GM13977 (cell line): ENCODE data around the gene NOC2L.

Experiments used
- DNase-seq: peaks from one replicate; pipeline ENCODE4 v3.0.0; 2012; ENCODE audit warnings: low spot score
- in situ Hi-C: fragments of 300-500 bp; cut with MboI; formaldehyde crosslinking; loops from one replicate; pipeline ENCODE4 v1.12.0; 2022; ENCODE audit warnings: low sequenced_read_pairs, low pct_unique_long_range_greater_than_20kb, mixed read lengths, inconsistent platforms; ENCODE audit not compliant: unreplicated experiment
- TF ChIP-seq, protein P1 (sequence below): IDR thresholded peaks from 2 replicates; pipeline ENCODE4 v1.5.1; 2012; ENCODE audit warnings: mild to moderate bottlenecking, control low read depth; ENCODE audit not compliant: insufficient read depth; ENCODE audit errors: extremely low read depth, missing control alignments

Gene NOC2L

DNA sequence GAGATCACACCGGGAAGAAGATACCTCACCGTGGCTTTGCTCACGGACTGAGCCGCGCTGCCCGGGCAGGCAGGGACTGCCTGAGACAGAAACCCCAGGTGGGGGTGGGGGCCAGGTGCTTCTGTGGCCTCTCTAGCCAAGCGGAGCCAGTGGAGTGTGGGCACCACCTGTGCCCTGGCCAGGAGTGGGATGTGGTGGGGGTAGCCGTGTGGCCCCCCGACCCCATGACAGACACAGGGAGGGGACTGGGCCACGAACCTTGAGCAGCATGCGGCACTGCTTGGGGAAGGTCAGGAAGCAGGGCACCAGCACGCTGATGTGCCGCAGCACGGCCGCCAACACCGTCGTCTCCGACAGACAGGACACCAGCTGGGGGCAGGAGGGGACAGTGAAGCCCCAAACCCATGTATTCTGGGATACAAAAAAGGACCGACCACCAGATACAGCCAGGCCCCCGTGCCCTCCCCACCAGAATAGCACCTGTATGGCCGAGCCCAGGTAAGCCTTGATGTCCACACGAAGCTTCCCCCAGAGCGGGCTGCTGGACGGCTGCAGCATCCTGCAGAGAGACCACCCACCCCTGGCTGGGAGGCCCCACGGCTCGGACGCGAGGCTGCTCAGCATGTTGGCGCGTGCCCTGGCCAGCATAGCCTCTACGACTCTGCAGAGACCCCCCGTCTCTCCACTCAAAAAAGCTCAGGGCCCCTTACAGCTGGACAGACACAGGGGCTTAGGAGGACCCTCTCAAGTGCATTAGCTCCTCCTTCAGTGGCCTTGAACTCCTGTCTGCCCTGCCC lies 5.3 kb downstream of the NOC2L start:
- in situ Hi-C loops = no loop called here
- no peak for DNase-seq
- TF ChIP-seq, protein P1, sequence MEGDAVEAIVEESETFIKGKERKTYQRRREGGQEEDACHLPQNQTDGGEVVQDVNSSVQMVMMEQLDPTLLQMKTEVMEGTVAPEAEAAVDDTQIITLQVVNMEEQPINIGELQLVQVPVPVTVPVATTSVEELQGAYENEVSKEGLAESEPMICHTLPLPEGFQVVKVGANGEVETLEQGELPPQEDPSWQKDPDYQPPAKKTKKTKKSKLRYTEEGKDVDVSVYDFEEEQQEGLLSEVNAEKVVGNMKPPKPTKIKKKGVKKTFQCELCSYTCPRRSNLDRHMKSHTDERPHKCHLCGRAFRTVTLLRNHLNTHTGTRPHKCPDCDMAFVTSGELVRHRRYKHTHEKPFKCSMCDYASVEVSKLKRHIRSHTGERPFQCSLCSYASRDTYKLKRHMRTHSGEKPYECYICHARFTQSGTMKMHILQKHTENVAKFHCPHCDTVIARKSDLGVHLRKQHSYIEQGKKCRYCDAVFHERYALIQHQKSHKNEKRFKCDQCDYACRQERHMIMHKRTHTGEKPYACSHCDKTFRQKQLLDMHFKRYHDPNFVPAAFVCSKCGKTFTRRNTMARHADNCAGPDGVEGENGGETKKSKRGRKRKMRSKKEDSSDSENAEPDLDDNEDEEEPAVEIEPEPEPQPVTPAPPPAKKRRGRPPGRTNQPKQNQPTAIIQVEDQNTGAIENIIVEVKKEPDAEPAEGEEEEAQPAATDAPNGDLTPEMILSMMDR = no peak

DNA sequence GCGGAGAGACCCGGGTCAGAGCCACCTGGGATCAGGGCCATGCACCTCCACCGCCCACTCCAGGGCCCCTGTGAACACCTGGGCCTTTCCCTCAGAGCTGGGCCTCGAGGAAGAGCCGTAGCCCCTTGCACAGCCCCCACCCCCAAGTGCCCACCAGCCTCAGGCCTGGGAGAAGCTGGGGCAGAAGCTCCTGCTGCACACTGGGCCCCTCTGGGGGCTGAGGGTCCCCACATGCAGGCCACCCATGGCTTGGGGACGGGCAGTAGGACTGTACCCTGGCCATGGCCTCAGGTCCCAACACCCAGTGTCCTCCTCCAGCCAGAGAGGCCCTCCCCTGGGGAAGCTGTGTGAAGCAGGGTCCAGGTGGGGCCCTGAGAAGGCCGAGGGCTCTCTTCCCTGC lies 6.5 kb downstream of the NOC2L start:
- DNase-seq = no peak
- TF ChIP-seq, protein P1 = no peak
- in situ Hi-C loops = no loop called here

DNA sequence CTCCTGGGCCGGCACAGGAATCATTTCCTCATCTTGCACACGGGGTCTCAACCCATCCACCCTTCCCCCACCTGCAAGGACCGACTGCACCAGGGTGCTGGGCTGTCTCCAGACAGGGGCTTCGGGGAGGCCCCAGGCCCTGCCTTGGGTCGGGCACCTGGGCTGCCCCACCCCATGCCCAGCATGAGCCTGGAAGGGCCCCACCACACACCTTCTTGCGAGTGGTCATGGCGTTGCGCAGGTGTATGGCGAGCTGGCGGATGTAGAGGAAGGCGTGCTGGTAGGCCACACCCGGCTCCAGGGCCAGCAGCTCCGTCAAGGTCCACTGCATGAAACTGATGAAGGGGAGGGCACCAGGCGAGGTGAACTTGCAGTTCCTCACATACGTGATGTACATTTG lies 6.9 kb downstream of the NOC2L start:
- in situ Hi-C loops = no loop called here
- TF ChIP-seq, protein P1 = no peak
- no peak for DNase-seq

DNA sequence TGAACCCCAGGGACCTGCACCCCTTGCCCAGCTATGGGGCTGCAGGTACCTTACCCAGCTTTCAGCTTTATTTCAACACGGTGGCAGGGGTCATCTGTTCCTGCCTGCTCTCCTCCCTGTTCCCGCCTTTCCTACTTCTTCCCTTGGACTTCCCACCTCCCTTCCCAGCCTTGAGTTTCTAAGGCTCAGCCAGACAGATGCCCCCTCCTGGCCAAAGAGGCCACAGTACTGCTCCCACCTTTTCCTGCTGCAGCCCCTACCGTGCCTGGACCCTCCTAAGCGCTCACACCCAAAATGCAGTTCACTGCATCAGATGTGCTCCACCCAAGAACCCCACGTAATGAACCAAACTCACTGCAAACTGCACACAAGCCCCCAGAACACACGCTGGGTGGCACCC lies 7.7 kb downstream of the NOC2L start:
- in situ Hi-C loops = no loop called here
- no peak for DNase-seq
- TF ChIP-seq, protein P1 = peak; percentile 6

DNA sequence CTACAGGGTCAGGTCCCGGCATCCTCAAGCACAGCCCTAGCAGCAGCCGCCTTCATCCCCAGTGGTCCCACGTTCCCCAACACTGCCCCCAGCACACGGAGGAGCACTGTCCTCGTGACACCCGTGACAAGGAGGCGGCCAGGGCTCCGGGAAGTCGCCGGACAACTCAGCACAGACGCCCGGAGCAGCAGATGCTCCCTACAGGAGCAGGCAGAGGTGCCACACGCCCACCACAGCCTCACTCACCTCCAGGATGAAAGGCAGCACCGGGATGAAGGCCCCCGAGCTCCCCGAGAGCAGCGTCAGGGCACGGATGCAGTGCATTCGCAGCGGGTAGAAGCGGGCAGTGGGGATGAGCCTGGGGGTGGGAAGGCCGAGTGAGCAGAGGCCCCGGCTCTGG lies 8.2 kb downstream of the NOC2L start:
- in situ Hi-C loops = no loop called here
- TF ChIP-seq, protein P1 = no peak
- no peak for DNase-seq

DNA sequence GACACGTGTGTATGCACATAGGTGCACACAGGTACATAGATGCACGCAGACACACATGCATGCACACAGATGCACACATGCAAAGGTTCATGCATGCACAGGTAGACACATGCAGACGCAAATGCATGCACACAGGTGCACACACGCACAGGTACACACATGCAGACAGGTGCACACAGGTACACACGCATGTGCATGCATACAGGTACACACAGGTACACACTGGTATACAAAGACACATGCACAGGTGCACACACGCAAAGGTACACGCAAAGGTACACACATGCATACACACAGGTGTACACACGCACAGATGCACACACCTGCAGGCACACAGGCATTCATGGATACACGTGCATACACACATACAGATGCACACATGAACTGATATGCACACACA lies 8.8 kb downstream of the NOC2L start:
- TF ChIP-seq, protein P1 = no peak
- in situ Hi-C loops = no loop called here
- DNase-seq = no peak
